HG03521 (cell line): ENCODE measurements around the gene SULT6B1.

Source experiments
- ATAC-seq: cut with Tn5 transposase; IDR thresholded peaks from one replicate; pipeline ENCODE4 v1.9.1; 2021; ENCODE audit warnings: mild to moderate bottlenecking, moderate library complexity; ENCODE audit not compliant: unreplicated experiment

The SULT6B1 gene

DNA sequence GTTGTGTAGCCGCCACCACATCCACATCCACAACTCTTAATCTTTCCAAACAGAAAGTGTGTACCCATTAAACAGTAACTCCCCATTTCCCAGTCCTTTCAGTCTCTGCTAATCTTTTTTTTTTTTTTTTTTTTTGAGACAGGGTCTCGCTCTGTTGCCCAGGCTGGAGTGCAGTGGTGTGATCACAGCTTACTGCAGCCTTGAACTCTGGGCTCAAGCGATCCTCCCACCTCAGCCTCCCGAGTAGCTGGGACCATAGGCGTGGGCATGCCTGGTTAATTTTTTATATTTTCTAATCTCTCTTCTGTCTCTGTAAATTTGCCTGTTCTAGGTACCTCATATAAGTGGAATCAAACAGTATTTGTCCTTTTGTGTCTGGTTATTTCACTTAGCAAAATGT is 35.2 kb downstream of the SULT6B1 start:
- no peak for ATAC-seq

- ATAC-seq, result no peak
These were observed 38.7 kb downstream of the SULT6B1 start for GRCh38 chr2:37149626-37150322.

- no peak for ATAC-seq
These were observed 40.1 kb downstream of the SULT6B1 start for GRCh38 chr2:37148325-37148724.

DNA sequence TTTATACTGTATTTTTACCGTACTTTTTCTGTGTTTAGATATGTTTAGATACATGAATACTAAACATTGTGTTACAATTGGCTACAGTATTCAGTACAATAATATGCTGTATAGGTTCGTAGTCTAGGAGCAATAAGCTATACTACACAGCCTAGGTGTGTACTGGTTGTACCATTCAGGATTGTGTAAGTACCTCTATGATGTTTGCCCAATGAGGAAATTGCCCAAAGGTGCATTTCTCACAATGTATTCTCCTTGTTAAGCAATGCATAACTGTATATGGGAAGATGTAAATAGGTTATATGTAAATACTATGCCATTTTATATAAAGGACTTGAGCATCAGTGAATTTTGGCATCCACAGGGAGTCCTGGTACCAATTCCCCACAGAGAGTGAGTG is 42.4 kb downstream of the SULT6B1 start:
- ATAC-seq, result no peak

- no peak for ATAC-seq
These were observed 44.5 kb downstream of the SULT6B1 start for GRCh38 chr2:37143974-37144373.

DNA sequence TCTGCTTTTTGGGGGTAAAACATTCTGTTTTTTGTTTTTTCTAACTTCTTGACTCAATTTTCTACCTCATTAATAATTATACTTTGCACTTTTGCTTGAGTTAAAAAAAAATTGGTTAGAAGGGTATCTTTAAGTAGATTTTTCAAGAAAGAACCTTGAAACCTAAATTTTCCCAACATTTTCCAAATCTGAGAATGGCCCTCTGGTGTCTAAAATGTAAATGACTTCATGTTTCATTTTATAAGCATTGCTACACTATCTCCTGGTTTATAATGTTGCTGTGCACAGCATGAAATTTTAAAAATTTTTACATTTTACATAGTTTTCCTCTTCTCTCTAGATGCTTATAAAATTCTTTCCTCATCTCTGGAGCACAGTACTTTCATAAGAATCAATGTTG is 45.9 kb downstream of the SULT6B1 start:
- no peak for ATAC-seq

GRCh38 chr2:37132914-37133313 is 55.6 kb downstream of the SULT6B1 start:
- no peak for ATAC-seq

DNA sequence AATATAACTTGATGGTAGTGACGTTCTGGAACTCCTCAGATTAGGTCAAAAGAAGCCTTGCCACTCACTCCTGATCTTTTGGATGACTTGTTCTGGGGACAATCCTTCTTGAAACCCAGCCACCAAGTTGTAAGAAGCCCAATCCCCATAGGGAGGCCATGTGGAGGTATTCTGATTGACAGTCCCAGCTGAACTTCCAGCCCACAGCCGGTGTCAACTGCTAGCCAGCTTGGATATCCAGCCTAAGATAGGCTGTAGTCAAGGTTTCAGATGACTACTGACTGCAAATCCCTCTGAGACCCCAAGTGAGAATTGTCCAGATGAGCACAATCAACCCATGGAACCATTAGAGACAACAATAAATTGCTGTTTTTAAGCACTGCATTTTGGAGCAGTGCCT is 63.1 kb downstream of the SULT6B1 start:
- ATAC-seq, result no peak

DNA sequence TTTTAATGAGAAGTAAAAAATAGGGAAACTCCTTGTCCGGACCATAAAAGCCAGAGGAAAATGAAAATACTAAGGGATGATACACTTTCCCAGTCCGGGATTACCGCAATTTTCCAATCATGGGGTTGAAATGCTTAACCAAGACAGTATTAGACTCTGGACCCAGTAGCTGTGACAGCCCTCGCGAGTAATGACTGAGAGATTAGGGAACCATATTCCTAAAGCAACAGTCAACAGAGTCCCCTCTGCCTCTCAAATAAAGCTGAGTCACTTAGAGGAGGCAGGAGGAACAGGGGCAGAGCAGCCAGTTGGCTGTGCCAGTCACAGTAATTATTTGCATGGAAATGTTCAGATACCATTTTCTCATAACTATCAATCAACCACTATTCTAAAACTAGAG is 69.3 kb downstream of the SULT6B1 start:
- no peak for ATAC-seq
